ENCODE results near the gene BRME1. TPM values are rescaled to one million over a fixed set of nuclear protein-coding genes. Genes with fewer than 3 reads are reported as not detected.

BRME1 gene
- total RNA-seq, 1 donor from 2014 or later: 3.7 TPM

- H3K27me3 Mint-ChIP-seq (ENCODE audit: unreplicated experiment): no peaks in the 10 kb centered on the region
- peaks cover 41% of the 10 kb centered on the region for H3K36me3 Mint-ChIP-seq (ENCODE audit: unreplicated experiment)
- no peak overlapping the region for H3K4me3 Mint-ChIP-seq (ENCODE audit: unreplicated experiment)
- H3K9me3 Mint-ChIP-seq (ENCODE audit: unreplicated experiment): no peaks in the 10 kb centered on the region
- H3K4me1 Mint-ChIP-seq (ENCODE audit: unreplicated experiment): no peaks in the 10 kb centered on the region
- no peak overlapping the region for H3K27ac Mint-ChIP-seq (ENCODE audit: unreplicated experiment)
- no peak for TF ChIP-seq CTCF (IDR thresholded peaks at IDR 0.05)
- DNase-seq (ENCODE audit: extremely low spot score, unreplicated experiment): no peak
Measured at GRCh38 chr19:13918726-13919411, 13.0 kb upstream of the BRME1 start.

- peaks cover 41% of the 10 kb centered on the region for H3K36me3 Mint-ChIP-seq (ENCODE audit: unreplicated experiment)
- H3K27ac Mint-ChIP-seq (ENCODE audit: unreplicated experiment): no peak overlapping the region
- H3K27me3 Mint-ChIP-seq (ENCODE audit: unreplicated experiment): no peaks in the 10 kb centered on the region
- no peak for TF ChIP-seq CTCF (IDR thresholded peaks at IDR 0.05)
- no peaks in the 10 kb centered on the region for H3K4me1 Mint-ChIP-seq (ENCODE audit: unreplicated experiment)
- no peaks in the 10 kb centered on the region for H3K9me3 Mint-ChIP-seq (ENCODE audit: unreplicated experiment)
- DNase-seq (ENCODE audit: extremely low spot score, unreplicated experiment): no peak
- H3K4me3 Mint-ChIP-seq (ENCODE audit: unreplicated experiment): no peak overlapping the region
Measured at GRCh38 chr19:13917888-13918406, 12.0 kb upstream of the BRME1 start.

DNA sequence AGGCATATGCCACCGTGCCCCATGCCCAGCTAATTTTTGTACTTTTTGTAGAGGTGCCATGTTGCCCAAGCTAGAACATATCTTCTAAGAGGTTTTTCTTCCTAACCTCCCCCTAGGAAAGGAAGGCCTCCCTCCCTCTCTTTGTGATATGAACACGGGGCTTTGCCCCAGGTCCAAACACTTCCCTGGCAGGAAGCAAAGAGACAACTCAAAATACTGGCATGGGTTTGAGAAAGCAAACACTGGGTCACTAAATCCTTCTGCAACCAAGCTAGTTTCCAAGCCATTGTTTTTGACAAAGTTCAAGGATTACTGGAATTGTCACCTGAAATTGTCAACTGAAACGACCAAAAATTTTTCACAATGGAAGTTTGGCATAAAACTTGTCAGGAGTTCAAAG, 8.9 kb upstream of the BRME1 start:
- no peak for TF ChIP-seq CTCF (IDR thresholded peaks at IDR 0.05)
- no peak overlapping the region for H3K27ac Mint-ChIP-seq (ENCODE audit: unreplicated experiment)
- DNase-seq (ENCODE audit: extremely low spot score, unreplicated experiment): no peak
- peaks cover 23% of the 10 kb centered on the region for H3K36me3 Mint-ChIP-seq (ENCODE audit: unreplicated experiment)
- no peaks in the 10 kb centered on the region for H3K4me1 Mint-ChIP-seq (ENCODE audit: unreplicated experiment)
- no peaks in the 10 kb centered on the region for H3K27me3 Mint-ChIP-seq (ENCODE audit: unreplicated experiment)
- no peaks in the 10 kb centered on the region for H3K9me3 Mint-ChIP-seq (ENCODE audit: unreplicated experiment)
- H3K4me3 Mint-ChIP-seq (ENCODE audit: unreplicated experiment): no peak overlapping the region

GRCh38 chr19:13913352-13913751, 7.4 kb upstream of the BRME1 start:
- no peak for TF ChIP-seq CTCF (IDR thresholded peaks at IDR 0.05)
- Mint-ChIP-seq H3K9me3 (ENCODE audit: unreplicated experiment) (no peaks in the 10 kb centered on the region), H3K36me3 (ENCODE audit: unreplicated experiment) (peaks cover 20% of the 10 kb centered on the region), H3K4me3 (ENCODE audit: unreplicated experiment) (no peak overlapping the region), H3K27ac (ENCODE audit: unreplicated experiment) (no peak overlapping the region), H3K4me1 (ENCODE audit: unreplicated experiment) (no peaks in the 10 kb centered on the region), H3K27me3 (ENCODE audit: unreplicated experiment) (no peaks in the 10 kb centered on the region)
- DNase-seq (ENCODE audit: extremely low spot score, unreplicated experiment): no peak

DNA sequence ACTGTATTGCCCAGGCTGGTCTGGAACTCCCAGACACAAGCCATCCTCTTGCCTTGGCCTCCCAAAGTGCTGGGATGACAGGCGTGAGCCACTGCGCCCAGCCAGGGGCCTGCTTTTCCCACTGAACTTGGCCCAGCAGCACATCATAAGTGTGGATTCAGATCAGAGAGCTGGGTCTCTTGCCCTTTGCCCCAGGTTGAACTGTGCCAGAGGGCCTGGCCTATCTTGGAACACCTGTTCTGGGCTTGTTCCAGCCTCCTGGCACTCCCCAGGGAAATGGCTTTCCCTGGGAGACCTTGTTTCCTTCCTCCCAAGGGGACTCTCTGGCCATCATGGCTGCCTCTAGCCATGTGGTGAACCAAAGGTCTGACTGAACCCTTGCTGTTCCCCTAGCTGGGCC, 3.5 kb upstream of the BRME1 start:
- H3K36me3 Mint-ChIP-seq (ENCODE audit: unreplicated experiment): peaks cover 12% of the 10 kb centered on the region
- no peaks in the 10 kb centered on the region for H3K27me3 Mint-ChIP-seq (ENCODE audit: unreplicated experiment)

More for the DNA sequence above, 3.5 kb upstream of the BRME1 start:
- Mint-ChIP-seq H3K4me1 (ENCODE audit: unreplicated experiment) (peaks cover 14% of the 10 kb centered on the region), H3K27ac (ENCODE audit: unreplicated experiment) (no peak overlapping the region), H3K4me3 (ENCODE audit: unreplicated experiment) (no peak overlapping the region), H3K9me3 (ENCODE audit: unreplicated experiment) (no peaks in the 10 kb centered on the region)
- no peak for DNase-seq (ENCODE audit: extremely low spot score, unreplicated experiment)
- no peak for TF ChIP-seq CTCF (IDR thresholded peaks at IDR 0.05)
